B cell (primary cell): ENCODE measurements around the gene BMP2K.

Experiments
- EZH2 ChIP-seq: IDR thresholded peaks from 2 replicates; pipeline ENCODE4 v1.6.1; 2012; ENCODE audit warnings: borderline replicate concordance, low read depth, mild to moderate bottlenecking, moderate library complexity, low read length; ENCODE audit not compliant: insufficient read depth, poor library complexity, severe bottlenecking
- TF ChIP-seq, protein P1 (sequence below): fragments of 200-600 bp; IDR thresholded peaks from one replicate; pipeline ENCODE4 v1.8.0; 2022; ENCODE audit warnings: antibody characterized with exemption, mild to moderate bottlenecking

DNA sequence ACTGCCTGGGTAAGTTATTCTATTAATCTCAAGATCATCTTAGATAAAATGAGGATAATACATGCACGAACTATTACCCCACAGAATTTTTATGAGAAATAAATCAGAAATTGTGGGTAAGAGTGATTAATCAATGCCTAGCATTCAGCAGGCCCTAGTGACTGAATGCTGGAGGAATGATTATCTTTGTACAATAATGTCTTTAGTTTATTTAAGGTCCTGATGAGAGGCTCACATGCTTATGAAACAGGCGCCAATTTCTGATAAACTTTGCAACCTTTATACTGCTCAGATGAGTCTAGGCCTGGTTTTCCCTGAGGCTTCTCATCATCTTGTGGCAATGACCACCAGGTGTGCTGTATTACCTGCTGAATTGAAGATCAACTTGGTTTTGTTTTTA, 27.8 kb upstream of the BMP2K start:
- TF ChIP-seq, protein P1, sequence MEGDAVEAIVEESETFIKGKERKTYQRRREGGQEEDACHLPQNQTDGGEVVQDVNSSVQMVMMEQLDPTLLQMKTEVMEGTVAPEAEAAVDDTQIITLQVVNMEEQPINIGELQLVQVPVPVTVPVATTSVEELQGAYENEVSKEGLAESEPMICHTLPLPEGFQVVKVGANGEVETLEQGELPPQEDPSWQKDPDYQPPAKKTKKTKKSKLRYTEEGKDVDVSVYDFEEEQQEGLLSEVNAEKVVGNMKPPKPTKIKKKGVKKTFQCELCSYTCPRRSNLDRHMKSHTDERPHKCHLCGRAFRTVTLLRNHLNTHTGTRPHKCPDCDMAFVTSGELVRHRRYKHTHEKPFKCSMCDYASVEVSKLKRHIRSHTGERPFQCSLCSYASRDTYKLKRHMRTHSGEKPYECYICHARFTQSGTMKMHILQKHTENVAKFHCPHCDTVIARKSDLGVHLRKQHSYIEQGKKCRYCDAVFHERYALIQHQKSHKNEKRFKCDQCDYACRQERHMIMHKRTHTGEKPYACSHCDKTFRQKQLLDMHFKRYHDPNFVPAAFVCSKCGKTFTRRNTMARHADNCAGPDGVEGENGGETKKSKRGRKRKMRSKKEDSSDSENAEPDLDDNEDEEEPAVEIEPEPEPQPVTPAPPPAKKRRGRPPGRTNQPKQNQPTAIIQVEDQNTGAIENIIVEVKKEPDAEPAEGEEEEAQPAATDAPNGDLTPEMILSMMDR = no peak
- no peak for TF ChIP-seq EZH2
